Activated naive CD4-positive, alpha-beta T cell treated with anti-CD3 and anti-CD28 coated beads, Interleukin-2, amount 50 U/mL, for 24 hours (primary cell): Measurements from ENCODE around the gene PRM3.

Experiments used
- H3K27ac Mint-ChIP-seq: one replicate; pipeline ENCODE4 v1.8.0; 2021; ENCODE audit warnings: mild to moderate bottlenecking, mixed read lengths
- H3K27me3 Mint-ChIP-seq: one replicate; pipeline ENCODE4 v1.8.0; 2021; ENCODE audit warnings: mixed read lengths
- H3K36me3 Mint-ChIP-seq: one replicate; pipeline ENCODE4 v1.8.0; 2021; ENCODE audit warnings: mixed read lengths
- H3K4me1 Mint-ChIP-seq: one replicate; pipeline ENCODE4 v1.8.0; 2021; ENCODE audit warnings: mixed read lengths
- H3K4me3 Mint-ChIP-seq: one replicate; pipeline ENCODE4 v1.8.0; 2021; ENCODE audit warnings: mild to moderate bottlenecking, mixed read lengths
- H3K9me3 Mint-ChIP-seq: one replicate; pipeline ENCODE4 v1.8.0; 2021; ENCODE audit warnings: mixed read lengths

PRM3 gene

GRCh38 chr16:11276896-11277593 lies 3.6 kb upstream of the PRM3 start:
- H3K9me3 Mint-ChIP-seq: no peaks in the 10 kb centered on the region
- no peaks in the 10 kb centered on the region for H3K4me1 Mint-ChIP-seq
- H3K4me3 Mint-ChIP-seq: no peak overlapping the region
- H3K27ac Mint-ChIP-seq: peak overlapping the region; percentile 48
- H3K36me3 Mint-ChIP-seq: no peaks in the 10 kb centered on the region
- no peaks in the 10 kb centered on the region for H3K27me3 Mint-ChIP-seq

GRCh38 chr16:11276143-11276895 lies 2.9 kb upstream of the PRM3 start, which contains the start of gene PRM2:
Gene PRM2, minus strand, starts transcription at chr16:11276480. Its CDS starts 110 bp downstream, at chr16:11276370.
- no peaks in the 10 kb centered on the region for H3K9me3 Mint-ChIP-seq
- no peaks in the 10 kb centered on the region for H3K4me1 Mint-ChIP-seq
- no peak within 1 kb of the TSS for H3K4me3 Mint-ChIP-seq
- peak within 1 kb of the TSS; percentile 48 for H3K27ac Mint-ChIP-seq
- no peaks in the 10 kb centered on the region for H3K27me3 Mint-ChIP-seq
- no peaks in the 10 kb centered on the region for H3K36me3 Mint-ChIP-seq

- Mint-ChIP-seq H3K36me3 (no peaks in the 10 kb centered on the region), H3K9me3 (no peaks in the 10 kb centered on the region), H3K27ac (no peak overlapping the region), H3K4me1 (no peaks in the 10 kb centered on the region), H3K4me3 (no peak overlapping the region), H3K27me3 (no peaks in the 10 kb centered on the region)
Observed at GRCh38 chr16:11274964-11275363, 1.5 kb upstream of the PRM3 start.

GRCh38 chr16:11273721-11274324 lies 394 bp upstream of the PRM3 start:
- H3K9me3 Mint-ChIP-seq: no peaks in the 10 kb centered on the region
- H3K27ac Mint-ChIP-seq: no peak overlapping the region
- H3K36me3 Mint-ChIP-seq: no peaks in the 10 kb centered on the region
- no peak overlapping the region for H3K4me3 Mint-ChIP-seq
- no peaks in the 10 kb centered on the region for H3K4me1 Mint-ChIP-seq
- no peaks in the 10 kb centered on the region for H3K27me3 Mint-ChIP-seq

DNA sequence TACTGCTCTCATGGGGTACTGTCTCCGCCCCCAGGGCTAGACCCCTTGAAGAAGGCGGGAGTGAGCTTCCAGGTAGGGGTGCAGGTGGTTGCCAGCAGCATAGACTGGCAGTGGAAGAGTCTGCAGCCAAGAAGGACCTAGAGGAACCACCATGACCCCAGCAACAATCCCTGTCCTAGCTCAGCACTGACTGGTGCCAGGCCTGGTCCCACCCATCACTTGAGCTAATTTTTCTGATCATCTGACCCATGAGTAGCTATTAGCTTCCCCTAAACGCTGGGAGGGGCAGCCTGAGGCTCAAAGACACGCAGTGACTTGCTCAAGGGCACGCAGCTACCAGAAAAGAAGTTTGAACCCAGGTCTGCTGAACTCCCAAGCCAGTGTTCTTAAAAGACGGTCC lies 945 bp downstream of the PRM3 start:
- Mint-ChIP-seq H3K4me3 (no peak overlapping the region), H3K9me3 (no peaks in the 10 kb centered on the region), H3K27ac (no peak overlapping the region), H3K27me3 (no peaks in the 10 kb centered on the region), H3K36me3 (no peaks in the 10 kb centered on the region), H3K4me1 (no peaks in the 10 kb centered on the region)

DNA sequence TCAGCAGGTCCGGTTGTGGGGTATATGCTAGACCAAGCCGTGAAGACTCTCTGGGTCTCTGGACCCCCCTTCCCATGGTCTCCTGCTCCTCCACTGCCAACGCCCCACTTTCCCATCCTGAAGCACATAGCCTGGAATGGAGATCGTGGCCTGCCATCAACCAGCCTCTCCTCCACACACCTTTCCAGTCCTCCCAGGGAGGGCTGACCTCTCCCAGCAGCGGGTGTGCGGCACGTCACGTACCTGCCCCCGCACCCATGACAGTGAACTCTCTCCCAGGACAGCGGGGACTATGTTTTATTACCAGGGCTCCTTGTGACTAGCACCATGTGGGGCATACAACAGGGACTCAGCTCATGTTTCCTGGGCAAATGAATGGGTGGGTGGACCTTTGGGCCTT lies 1.8 kb downstream of the PRM3 start:
- H3K4me1 Mint-ChIP-seq: no peaks in the 10 kb centered on the region
- no peak overlapping the region for H3K4me3 Mint-ChIP-seq
- H3K36me3 Mint-ChIP-seq: no peaks in the 10 kb centered on the region
- H3K27ac Mint-ChIP-seq: no peak overlapping the region
- H3K9me3 Mint-ChIP-seq: no peaks in the 10 kb centered on the region
- H3K27me3 Mint-ChIP-seq: no peaks in the 10 kb centered on the region

- Mint-ChIP-seq H3K9me3 (no peaks in the 10 kb centered on the region), H3K27me3 (no peaks in the 10 kb centered on the region), H3K36me3 (no peaks in the 10 kb centered on the region), H3K4me1 (no peaks in the 10 kb centered on the region), H3K27ac (no peak overlapping the region), H3K4me3 (no peak overlapping the region)
Observed at GRCh38 chr16:11270602-11271162, 2.7 kb downstream of the PRM3 start.

- Mint-ChIP-seq H3K27me3 (no peaks in the 10 kb centered on the region), H3K9me3 (no peaks in the 10 kb centered on the region), H3K36me3 (no peaks in the 10 kb centered on the region), H3K4me3 (no peak within 1 kb of the TSS), H3K27ac (no peak within 1 kb of the TSS), H3K4me1 (peaks cover 8% of the 10 kb centered on the region)
Observed at GRCh38 chr16:11268921-11269375, 4.5 kb downstream of the PRM3 start, which contains the start of gene TNP2. Gene TNP2, minus strand, starts transcription at chr16:11269325. Its CDS starts 63 bp downstream, at chr16:11269262.

DNA sequence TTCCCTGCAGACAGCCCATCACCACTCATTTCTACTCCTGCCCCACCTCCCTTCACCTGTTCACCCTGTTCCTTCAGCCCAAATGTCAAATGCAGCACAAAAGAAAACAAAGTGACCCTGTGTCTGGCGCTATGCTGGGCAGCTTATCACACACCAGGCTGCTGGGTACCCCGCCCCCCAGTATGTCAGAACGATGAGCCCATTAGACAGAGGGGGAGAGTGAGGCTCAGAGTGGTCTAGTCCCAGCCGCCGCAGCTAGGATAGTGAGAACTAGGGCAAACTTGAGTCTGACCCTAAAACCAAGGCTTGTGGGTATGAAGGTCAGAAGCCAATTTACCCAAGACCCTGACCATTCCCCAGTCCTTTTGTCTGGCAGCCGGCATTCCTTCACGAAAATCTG lies 8.3 kb downstream of the PRM3 start:
- Mint-ChIP-seq H3K36me3 (no peaks in the 10 kb centered on the region), H3K27me3 (no peaks in the 10 kb centered on the region), H3K9me3 (no peaks in the 10 kb centered on the region), H3K4me1 (peaks cover 25% of the 10 kb centered on the region), H3K27ac (no peak overlapping the region), H3K4me3 (no peak overlapping the region)

GRCh38 chr16:11264155-11264832 lies 9.1 kb downstream of the PRM3 start:
- Mint-ChIP-seq H3K4me1 (peaks cover 28% of the 10 kb centered on the region), H3K4me3 (peak overlapping the region; percentile 38)

DNA sequence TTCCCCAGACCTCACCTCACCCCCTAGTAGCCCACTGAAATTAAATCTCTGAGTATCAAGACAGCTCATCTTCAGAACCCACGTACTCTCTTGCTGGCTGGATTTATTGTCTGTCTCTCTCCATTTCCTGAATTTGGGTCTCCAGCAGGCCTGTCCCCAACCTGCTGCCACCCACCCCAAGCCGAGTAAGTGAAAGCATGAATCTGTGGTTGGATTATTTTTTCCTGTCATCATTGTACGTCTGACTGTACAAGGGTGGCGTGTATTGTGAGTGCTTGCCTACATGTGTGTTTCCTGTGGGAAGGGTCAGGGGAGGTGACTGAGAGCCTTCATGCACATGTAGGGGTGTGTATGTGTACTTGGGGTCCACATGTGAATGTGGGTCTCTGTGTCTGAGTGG lies 9.7 kb downstream of the PRM3 start:
- H3K36me3 Mint-ChIP-seq: no peaks in the 10 kb centered on the region
- H3K27me3 Mint-ChIP-seq: no peaks in the 10 kb centered on the region
- H3K9me3 Mint-ChIP-seq: no peaks in the 10 kb centered on the region
- H3K4me1 Mint-ChIP-seq: peaks cover 33% of the 10 kb centered on the region
- peak overlapping the region; percentile 38 for H3K4me3 Mint-ChIP-seq
- peak overlapping the region; percentile 91 for H3K27ac Mint-ChIP-seq

More at GRCh38 chr16:11264155-11264832, 9.1 kb downstream of the PRM3 start:
- H3K27me3 Mint-ChIP-seq: no peaks in the 10 kb centered on the region
- H3K9me3 Mint-ChIP-seq: no peaks in the 10 kb centered on the region
- peak overlapping the region; percentile 91 for H3K27ac Mint-ChIP-seq
- H3K36me3 Mint-ChIP-seq: no peaks in the 10 kb centered on the region

DNA sequence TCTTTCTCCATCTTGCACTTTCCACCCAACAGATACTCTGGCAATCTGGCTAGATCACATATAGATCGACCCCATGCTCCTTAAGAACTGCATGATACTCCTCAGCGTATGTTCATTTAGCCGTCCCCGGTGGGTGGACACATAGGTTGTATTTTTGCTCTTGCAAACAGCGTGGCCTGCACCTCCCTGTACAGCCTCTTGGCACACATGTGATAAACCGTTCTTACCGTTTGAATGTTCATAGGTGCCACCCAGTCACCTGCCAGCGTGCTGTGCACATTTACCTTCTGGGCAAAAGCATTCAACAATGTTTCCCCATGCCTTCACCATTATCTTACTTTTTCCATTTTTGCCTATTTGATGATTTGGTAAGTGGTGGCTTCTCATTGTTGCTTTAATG lies 10.5 kb downstream of the PRM3 start:
- peaks cover 41% of the 10 kb centered on the region for H3K4me1 Mint-ChIP-seq
- H3K27me3 Mint-ChIP-seq: no peaks in the 10 kb centered on the region
- H3K36me3 Mint-ChIP-seq: no peaks in the 10 kb centered on the region
- peak overlapping the region; percentile 6 for H3K27ac Mint-ChIP-seq
- H3K9me3 Mint-ChIP-seq: no peaks in the 10 kb centered on the region
- no peak overlapping the region for H3K4me3 Mint-ChIP-seq

DNA sequence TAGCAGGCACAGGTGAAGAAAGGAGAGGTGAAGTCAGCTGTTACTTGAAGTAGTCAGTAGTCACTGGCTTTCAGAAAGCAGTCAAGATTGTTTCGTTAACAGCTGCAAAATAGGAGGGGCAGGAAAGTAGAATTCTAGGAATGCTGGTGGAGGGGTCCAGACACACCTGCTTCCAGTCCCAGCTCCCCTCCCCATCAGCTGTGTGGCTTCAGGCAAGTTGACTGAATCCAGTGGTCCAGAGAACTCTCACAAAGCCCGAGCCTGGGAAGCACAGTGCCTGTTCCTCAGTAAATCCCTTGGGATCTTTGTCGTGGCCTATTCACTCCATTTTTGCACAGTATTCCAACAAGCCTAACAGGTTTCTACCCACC lies 12.8 kb downstream of the PRM3 start:
- Mint-ChIP-seq H3K27ac (no peak overlapping the region), H3K4me3 (no peak overlapping the region), H3K36me3 (no peaks in the 10 kb centered on the region), H3K9me3 (no peaks in the 10 kb centered on the region), H3K27me3 (no peaks in the 10 kb centered on the region), H3K4me1 (peaks cover 51% of the 10 kb centered on the region)

- Mint-ChIP-seq H3K9me3 (no peaks in the 10 kb centered on the region), H3K27me3 (no peaks in the 10 kb centered on the region), H3K4me3 (no peak overlapping the region), H3K4me1 (peaks cover 51% of the 10 kb centered on the region), H3K36me3 (no peaks in the 10 kb centered on the region), H3K27ac (peak overlapping the region; percentile 71)
Observed at GRCh38 chr16:11259655-11260595, 13.5 kb downstream of the PRM3 start.
